HG02970 (cell line): Measurements from ENCODE around the gene EHMT2.
"Not testable (repeated sequence)": the region's sequence is repeated elsewhere in the genome, so short reads cannot be mapped to it uniquely, and the experiment has no call there.

Experiments
- ATAC-seq: cut with Tn5 transposase; IDR thresholded peaks from one replicate; pipeline ENCODE4 v1.9.1; 2021; ENCODE audit warnings: mild to moderate bottlenecking, moderate library complexity, moderate number of reproducible peaks; ENCODE audit not compliant: unreplicated experiment, low FRiP score

Gene EHMT2

DNA sequence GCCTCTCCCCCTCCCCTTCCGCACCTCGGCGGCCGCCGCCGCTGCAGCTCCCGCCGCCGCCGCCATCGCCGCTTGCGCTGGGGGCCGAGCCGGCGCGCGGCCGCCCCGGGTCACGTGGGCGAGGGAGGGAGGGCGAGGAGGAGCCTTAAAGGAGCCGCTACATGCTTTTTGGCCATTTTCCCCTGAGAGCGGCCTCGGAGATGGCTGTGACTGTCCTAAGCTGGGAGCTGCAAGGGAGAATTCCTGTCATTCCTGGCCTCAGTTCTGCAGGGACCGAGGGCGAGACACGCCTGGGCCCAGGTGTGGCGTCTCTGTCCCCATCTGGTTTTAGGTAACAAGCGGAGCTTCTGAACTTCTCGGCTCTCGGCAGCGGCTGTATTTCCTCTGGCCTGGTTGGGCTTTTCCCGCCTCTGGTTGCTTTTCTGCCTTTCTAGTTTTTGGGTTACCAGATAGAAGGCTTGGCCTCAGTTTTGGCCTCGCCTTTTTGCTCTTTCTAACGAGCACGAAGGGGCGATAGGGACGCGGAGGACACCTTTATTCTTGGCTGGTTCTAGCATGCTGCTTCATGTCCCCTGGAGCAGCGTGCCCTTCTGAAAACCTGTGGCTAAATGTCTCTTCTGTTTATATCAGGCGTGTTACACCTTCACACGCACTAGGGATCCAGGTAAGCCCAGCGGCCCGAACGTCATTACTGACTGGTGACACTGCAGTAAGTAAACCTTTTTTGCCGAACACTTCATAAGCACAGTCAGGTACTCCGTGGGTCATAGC, at the start of gene EHMT2:
EHMT2 (minus strand) TSS at position 87 of the 771 bp plus-strand sequence; CDS start at position 66, 21 bp downstream.
- peak; percentile 55 for ATAC-seq

DNA sequence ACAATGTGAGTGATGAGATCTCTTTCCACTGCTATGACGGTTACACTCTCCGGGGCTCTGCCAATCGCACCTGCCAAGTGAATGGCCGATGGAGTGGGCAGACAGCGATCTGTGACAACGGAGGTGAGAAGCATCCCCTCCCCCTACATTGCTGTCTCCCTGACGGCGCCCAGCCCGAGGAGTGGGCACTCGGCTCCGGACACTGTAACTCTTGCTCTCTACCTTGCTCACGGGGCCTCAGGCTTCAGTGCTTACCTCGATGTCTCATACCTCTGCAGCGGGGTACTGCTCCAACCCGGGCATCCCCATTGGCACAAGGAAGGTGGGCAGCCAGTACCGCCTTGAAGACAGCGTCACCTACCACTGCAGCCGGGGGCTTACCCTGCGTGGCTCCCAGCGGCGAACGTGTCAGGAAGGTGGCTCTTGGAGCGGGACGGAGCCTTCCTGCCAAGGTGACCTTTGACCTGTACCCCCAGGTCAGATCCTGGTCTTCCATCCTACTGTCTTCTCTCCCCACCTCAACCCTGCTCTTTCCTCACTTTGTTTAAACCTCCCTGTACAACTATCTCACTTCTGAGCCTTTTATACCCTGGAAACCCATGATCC, 49.7 kb upstream of the EHMT2 start:
- no peak for ATAC-seq

DNA sequence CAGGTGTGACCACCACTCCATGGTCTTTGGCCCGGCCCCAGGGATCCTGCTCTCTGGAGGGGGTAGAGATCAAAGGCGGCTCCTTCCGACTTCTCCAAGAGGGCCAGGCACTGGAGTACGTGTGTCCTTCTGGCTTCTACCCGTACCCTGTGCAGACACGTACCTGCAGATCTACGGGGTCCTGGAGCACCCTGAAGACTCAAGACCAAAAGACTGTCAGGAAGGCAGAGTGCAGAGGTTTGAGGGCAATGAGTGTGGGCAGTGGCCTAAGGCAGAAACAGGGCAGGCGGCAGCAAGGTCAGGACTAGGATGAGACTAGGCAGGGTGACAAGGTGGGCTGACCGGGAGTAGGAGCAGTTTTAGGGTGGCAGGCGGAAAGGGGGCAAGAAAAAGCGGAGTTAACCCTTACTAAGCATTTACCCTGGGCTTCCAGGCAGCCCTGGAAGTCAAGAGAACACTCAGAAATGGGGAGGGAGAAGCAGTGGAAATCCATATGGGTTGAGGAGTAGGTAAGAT, 48.9 kb upstream of the EHMT2 start:
- ATAC-seq = no peak

DNA sequence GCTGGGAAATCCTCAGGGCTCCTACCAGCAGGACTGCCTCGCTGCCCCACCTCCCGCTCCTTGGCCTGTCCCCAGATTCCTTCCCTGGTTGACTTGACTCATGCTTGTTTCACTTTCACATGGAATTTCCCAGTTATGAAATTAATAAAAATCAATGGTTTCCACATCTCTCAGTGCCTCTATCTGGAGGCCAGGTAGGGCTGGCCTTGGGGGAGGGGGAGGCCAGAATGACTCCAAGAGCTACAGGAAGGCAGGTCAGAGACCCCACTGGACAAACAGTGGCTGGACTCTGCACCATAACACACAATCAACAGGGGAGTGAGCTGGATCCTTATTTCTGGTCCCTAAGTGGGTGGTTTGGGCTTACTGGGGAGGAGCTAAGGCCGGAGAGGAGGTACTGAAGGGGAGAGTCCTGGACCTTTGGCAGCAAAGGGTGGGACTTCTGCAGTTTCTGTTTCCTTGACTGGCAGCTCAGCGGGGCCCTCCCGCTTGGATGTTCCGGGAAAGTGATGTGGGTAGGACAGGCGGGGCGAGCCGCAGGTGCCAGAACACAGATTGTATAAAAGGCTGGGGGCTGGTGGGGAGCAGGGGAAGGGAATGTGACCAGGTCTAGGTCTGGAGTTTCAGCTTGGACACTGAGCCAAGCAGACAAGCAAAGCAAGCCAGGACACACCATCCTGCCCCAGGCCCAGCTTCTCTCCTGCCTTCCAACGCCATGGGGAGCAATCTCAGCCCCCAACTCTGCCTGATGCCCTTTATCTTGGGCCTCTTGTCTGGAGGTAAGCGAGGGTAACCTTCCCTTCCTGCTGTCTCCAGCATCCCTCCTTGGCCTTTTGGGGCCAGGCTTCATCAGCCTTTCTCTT, 48.2 kb upstream of the EHMT2 start, which contains the start of gene CFB:
CFB (plus strand) TSS at position 589 of the 863 bp plus-strand sequence; CDS start at position 716, 127 bp downstream.
- ATAC-seq = no peak

DNA sequence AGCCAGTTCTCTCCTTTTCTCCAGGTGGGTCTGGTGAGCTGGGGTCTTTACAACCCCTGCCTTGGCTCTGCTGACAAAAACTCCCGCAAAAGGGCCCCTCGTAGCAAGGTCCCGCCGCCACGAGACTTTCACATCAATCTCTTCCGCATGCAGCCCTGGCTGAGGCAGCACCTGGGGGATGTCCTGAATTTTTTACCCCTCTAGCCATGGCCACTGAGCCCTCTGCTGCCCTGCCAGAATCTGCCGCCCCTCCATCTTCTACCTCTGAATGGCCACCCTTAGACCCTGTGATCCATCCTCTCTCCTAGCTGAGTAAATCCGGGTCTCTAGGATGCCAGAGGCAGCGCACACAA, 47.6 kb upstream of the EHMT2 start:
- ATAC-seq = no peak

DNA sequence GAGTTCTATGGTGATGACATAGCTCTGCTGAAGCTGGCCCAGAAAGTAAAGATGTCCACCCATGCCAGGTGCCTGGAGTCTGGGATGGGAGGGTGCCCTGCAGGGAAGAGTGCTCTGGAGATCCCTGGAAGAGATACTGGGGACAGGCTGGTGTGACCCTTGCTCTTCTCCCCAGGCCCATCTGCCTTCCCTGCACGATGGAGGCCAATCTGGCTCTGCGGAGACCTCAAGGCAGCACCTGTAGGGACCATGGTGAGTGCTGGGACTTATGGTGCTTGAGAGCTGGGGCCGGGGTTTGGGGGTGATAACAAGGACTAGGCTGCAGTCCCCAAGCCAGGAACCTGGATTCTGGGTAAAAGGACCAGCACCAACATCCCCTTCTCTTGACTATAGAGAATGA, 46.2 kb upstream of the EHMT2 start:
- no peak for ATAC-seq

DNA sequence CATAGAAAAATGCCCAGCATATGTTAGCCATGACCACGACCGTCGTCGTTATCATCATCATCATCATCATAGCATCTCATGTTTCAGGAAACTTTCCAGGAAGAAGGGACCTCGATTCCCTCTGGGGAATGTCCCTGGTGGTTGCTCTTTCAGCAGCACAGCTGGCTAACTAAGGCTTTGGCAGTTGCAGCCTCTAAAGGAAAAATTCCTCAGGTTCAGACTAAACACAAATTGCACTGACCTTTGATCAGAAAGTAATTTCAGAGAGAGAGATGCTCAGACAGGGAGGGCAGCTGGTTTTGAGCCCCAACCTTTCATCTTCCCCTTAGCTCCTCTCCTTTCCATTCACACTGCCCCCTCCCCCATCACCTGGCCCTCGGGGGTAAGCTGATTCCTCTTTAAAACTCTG, 42.8 kb upstream of the EHMT2 start:
- ATAC-seq = no peak

DNA sequence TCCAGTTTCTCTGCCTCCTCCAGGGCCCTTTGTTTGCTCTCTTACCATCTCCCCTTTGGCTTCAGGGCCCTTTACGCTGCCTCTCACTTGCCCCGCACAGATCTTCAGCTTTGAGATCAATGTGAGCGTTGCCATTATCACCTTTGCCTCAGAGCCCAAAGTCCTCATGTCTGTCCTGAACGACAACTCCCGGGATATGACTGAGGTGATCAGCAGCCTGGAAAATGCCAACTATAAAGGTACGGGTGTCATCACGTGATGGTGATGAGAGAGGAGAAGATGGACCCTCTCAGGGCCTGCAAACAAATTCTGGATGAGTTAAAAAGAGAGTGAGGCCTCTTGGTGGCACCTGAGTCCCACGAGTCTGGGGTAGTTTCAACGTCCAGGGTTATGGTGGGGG, 38.3 kb upstream of the EHMT2 start:
- no peak for ATAC-seq

DNA sequence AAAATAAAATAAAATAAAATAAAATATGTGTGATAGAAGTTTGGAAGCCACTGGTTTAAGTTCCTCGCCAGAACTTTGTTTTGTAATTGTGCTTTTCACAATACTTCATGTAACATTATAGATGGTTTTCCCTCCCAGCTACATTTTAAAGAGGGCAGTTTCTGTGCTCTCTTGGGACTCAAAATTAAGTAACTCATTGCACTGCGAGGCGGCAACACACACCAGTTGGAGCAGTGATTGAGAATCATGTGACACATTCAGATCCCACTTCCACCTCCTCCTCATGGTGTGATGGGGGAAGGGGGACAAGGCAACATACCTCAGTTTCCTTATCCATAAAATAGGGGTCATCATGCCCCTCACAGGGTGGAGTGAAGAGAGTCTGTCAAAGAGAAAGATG, 37.5 kb upstream of the EHMT2 start:
- ATAC-seq = no peak

DNA sequence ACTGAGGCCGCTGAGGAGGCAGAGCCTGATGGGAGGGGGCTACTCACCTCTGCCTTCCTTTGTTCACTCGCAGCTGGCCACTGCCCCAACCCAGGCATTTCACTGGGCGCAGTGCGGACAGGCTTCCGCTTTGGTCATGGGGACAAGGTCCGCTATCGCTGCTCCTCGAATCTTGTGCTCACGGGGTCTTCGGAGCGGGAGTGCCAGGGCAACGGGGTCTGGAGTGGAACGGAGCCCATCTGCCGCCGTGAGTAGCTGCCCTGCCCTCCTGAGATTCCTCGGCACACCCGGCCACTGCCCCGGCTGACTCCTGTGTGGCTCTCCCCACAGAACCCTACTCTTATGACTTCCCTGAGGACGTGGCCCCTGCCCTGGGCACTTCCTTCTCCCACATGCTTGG, 36.0 kb upstream of the EHMT2 start:
- no peak for ATAC-seq

DNA sequence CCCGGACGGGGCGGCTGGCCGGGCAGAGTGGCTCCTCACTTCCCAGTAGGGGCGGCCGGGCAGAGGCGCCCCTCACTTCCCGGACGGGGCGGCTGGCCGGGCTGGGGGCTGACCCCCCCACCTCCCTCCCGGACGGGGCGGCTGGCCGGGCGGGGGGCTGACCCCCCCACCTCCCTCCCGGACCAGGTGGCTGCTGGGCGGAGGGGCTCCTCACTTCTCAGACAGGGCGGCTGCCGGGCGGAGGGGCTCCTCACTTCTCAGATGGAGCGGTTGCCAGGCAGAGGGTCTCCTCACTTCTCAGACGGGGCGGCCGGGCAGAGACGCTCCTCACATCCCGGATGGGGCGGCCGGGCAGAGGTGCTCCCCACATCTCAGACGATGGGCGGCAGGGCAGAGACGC, 34.6 kb upstream of the EHMT2 start:
- not testable (repeated sequence) for ATAC-seq

DNA sequence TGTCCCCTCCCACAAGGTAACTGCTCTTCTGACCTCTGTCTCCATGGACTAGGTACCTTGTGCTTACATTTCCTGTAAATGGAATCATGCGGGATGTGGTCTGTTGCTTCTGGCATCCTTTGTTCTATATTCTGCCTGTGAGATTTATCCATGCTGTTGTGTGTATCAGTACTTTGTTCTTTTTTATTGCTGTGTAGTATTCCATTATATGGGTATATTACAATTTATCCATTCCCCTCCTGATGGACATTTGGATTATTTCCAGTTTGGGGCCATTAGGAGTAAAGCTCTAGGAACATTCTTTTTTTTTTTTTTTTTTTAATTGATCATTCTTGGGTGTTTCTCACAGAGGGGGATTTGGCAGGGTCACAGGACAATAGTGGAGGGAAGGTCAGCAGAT, 33.5 kb upstream of the EHMT2 start:
- ATAC-seq = no peak

DNA sequence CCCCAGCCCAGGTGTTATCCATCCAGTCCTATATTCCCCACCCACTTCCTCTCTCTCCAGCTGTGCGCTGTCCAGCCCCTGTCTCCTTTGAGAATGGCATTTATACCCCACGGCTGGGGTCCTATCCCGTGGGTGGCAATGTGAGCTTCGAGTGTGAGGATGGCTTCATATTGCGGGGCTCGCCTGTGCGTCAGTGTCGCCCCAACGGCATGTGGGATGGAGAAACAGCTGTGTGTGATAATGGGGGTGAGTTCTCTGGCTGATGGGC, 31.1 kb upstream of the EHMT2 start:
- no peak for ATAC-seq

DNA sequence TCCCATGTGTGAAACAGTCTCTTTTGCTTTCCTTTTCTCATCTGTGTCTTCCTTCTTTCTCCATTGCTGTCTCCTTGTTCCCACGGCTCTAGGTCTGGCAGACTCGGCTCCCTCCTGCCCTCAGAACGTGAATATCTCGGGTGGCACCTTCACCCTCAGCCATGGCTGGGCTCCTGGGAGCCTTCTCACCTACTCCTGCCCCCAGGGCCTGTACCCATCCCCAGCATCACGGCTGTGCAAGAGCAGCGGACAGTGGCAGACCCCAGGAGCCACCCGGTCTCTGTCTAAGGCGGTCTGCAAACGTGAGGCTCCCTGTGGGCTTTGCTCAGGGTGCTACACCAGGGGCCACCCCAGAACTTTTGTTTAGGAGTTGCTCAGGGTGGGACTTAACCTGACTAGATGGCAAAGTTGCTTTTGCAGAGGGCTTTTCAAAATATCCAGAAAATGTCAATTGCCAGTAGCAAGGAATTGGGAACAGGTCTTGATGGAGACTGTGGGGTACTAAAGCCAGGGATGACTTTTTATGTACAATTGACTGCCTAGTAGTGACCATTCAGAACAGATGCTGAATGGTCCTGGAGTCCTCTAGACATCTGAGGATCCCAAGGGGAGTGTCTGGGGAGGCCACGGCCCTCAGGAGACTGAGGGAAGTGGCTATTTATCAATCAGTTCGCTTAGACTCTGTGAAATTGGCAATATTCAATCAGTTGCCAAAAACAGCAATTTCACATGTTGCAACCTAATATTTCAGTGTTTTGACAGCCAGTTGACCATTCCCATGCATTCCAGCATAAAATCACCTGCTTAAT, 30.6 kb upstream of the EHMT2 start:
- no peak for ATAC-seq

DNA sequence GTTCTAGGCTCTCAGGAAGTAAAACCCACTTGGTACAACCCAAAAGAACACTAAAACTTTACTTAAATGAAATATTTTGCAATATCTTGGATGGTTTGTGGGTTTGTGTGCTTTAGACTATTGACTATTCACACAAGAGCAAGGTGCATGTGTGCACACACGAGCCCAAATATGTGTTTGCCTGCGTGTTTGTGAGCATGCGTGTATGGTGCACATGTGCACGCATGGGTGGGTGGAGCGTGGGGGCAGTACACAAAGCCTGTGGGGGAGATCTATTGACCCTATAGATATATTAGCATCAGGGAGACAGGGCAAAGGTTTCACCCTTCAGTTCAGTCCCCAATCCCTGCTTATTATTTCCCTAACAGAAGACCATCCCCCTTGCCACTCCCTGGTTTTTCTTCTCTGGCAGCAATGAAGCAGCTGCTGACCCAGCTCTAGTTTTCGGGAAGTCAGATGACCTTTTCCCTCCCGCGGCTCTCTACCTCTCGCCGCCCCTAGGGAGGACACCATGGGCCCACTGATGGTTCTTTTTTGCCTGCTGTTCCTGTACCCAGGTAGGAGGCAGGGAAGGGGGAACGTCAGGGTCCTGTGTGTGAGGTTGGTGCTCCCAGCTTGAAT, 29.9 kb upstream of the EHMT2 start, which contains the start of gene C2:
C2 (plus strand) TSS at position 476 of the 621 bp plus-strand sequence; CDS start at position 512, 36 bp downstream.
- ATAC-seq = no peak

DNA sequence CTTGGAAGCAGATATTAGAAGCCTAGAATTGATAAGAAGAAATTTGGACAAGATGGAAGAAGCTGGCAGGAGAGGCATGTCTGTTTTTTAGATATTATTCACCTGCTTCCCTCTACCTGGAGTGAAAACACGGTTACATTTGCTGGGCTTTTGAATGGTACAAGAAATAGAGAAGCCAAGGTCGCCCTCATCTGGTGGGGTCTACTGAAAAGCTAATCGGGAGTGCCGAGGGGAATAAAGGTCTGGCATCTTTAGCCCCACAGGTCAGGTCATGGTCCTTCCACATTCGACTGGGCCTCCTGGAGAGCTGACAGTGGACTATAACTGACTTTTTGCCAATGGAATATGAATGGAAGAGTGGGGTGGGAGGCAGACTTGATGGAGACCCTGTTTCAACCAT, 25.4 kb upstream of the EHMT2 start:
- no peak for ATAC-seq

DNA sequence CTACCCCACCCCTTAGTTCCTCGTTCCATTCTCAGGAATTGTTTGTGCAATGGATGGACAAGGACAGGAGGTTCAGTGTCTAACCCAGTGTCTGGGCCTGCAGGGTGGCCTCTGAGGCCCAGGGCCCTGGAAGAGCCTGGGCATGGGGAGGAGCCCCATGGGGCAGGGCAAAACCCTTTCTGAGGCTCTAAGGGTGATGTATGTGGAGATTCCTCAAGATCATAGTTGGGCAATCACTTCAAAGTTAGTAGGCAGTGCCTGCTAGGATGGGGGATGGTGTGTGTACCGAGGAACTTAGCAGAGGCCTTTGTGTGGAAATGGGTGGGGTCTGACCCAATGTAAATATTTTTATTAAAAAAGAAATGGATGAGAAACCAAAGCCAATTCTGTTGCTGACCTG, 23.3 kb upstream of the EHMT2 start:
- ATAC-seq = no peak

DNA sequence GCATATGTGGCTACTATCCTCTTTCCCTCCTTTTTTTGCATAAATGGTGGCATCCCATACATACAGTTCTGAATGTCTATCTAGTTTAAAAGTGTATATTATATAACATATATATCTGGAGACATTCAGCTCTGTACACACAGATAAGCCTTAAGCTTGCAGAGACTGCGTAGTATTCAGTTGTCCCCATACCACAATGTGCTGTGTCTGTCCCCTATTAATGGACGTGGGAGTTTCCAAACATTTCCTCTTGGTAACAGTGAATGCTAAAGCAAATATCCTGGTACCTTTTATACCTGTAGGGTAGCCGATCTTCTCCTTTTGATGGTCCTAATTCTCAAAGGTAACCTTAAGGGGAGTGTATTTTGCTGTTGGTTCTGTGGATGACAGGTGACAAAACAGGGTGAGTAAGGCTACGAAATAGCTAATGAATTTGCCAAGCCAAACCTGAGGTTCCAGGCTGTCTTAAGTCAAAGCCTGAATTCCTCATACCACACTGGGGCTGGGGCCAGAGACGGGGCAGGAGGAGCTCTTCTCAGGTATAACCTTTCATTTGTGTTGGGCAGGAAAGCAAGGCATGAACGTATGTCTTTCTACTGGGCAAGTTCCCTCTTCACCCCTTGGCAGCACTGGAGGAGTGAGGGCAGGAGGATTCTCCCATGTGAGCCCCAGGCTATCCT, 22.3 kb upstream of the EHMT2 start:
- ATAC-seq = no peak

DNA sequence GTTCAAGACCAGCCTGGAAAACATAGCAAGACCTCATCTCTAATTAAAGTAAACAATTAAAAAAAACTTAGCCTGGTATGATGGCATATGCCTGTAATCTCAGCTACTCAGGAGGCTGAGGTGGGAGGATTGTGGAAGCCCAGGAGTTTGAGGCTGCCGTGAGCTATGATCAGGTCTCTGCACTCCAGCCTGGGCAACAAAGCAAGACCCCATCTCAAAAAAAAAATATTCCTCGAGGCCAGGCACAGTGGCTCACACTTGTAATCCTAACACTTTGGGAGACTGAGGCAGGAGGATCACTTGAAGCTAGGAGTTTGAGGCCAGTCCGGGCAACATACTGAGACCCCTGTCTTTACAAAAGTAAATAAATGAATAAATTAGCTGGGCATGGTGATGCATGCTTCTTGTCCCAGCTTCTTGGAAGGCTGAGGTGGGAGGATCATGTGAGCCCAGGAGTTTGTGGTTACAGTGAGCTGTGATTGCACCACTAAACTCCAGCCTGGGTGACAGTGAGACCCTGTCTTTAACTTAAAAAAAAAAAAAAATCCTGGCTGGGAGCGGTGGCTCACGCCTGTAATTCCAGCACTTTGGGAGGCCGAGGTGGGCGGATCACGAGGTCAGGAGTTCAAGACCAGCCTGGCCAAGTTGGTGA, 20.7 kb upstream of the EHMT2 start:
- no peak for ATAC-seq
